ENCODE results near the gene CCNY. TPM values are rescaled to one million over a fixed set of nuclear protein-coding genes. Genes with fewer than 3 reads are reported as not detected.
A peak's percentile ranks its signal among the peaks of the same experiment; 100 is the strongest.

CCNY gene
- total RNA-seq, 1 experiment from 2014 or later: 49.7 TPM

GRCh38 chr10:35324196-35324595 lies 12.1 kb upstream of the CCNY start:
- no peak for DNase-seq
- Histone ChIP-seq H3K27me3 (ENCODE audit: control insufficient read depth, insufficient read depth, low read length) (no peaks in the 10 kb centered on the region), H3K4me3 (ENCODE audit: insufficient read depth, low read depth, low read length) (no peak overlapping the region), H3K36me3 (replicated peaks; ENCODE audit: control insufficient read depth, insufficient read depth, low read length) (no peaks in the 10 kb centered on the region)

- DNase-seq: no peak
- no peak overlapping the region for H3K4me3 ChIP-seq (ENCODE audit: insufficient read depth, low read depth, low read length)
- H3K36me3 ChIP-seq (replicated peaks; ENCODE audit: control insufficient read depth, insufficient read depth, low read length): no peaks in the 10 kb centered on the region
- H3K27me3 ChIP-seq (ENCODE audit: control insufficient read depth, insufficient read depth, low read length): no peaks in the 10 kb centered on the region
Observed at GRCh38 chr10:35326466-35327235, 9.7 kb upstream of the CCNY start.

GRCh38 chr10:35327790-35328403 lies 8.4 kb upstream of the CCNY start:
- H3K36me3 ChIP-seq (replicated peaks; ENCODE audit: control insufficient read depth, insufficient read depth, low read length): no peaks in the 10 kb centered on the region
- DNase-seq: no peak
- H3K4me3 ChIP-seq (ENCODE audit: insufficient read depth, low read depth, low read length): no peak overlapping the region

GRCh38 chr10:35328404-35329037 lies 7.8 kb upstream of the CCNY start:
- H3K4me3 ChIP-seq (ENCODE audit: insufficient read depth, low read depth, low read length): no peak overlapping the region
- H3K27me3 ChIP-seq (ENCODE audit: control insufficient read depth, insufficient read depth, low read length): no peaks in the 10 kb centered on the region
- H3K36me3 ChIP-seq (replicated peaks; ENCODE audit: control insufficient read depth, insufficient read depth, low read length): peaks cover 2% of the 10 kb centered on the region
- DNase-seq: no peak

More at GRCh38 chr10:35327790-35328403, 8.4 kb upstream of the CCNY start:
- H3K27me3 ChIP-seq (ENCODE audit: control insufficient read depth, insufficient read depth, low read length): no peaks in the 10 kb centered on the region

- no peaks in the 10 kb centered on the region for H3K27me3 ChIP-seq (ENCODE audit: control insufficient read depth, insufficient read depth, low read length)
- peaks cover 2% of the 10 kb centered on the region for H3K36me3 ChIP-seq (replicated peaks; ENCODE audit: control insufficient read depth, insufficient read depth, low read length)
- peak; percentile 48 for DNase-seq
- no peak overlapping the region for H3K4me3 ChIP-seq (ENCODE audit: insufficient read depth, low read depth, low read length)
Observed at GRCh38 chr10:35329520-35329919, 6.8 kb upstream of the CCNY start.

- no peak for DNase-seq
- no peaks in the 10 kb centered on the region; the same call in 1 of the 2 replicates for H3K27me3 ChIP-seq (ENCODE audit: control insufficient read depth, insufficient read depth, low read length)
- H3K36me3 ChIP-seq (replicated peaks; ENCODE audit: control insufficient read depth, insufficient read depth, low read length): peaks cover 2% of the 10 kb centered on the region
- H3K4me3 ChIP-seq (ENCODE audit: insufficient read depth, low read depth, low read length): no peak overlapping the region
Observed at GRCh38 chr10:35331894-35332640, 4.2 kb upstream of the CCNY start.

GRCh38 chr10:35334297-35334696 lies 2.0 kb upstream of the CCNY start:
- H3K4me3 ChIP-seq (ENCODE audit: insufficient read depth, low read depth, low read length): no peak overlapping the region
- peaks cover 2% of the 10 kb centered on the region for H3K36me3 ChIP-seq (replicated peaks; ENCODE audit: control insufficient read depth, insufficient read depth, low read length)

GRCh38 chr10:35335133-35336083 lies 901 bp upstream of the CCNY start:
- DNase-seq: no peak
- Histone ChIP-seq H3K4me3 (ENCODE audit: insufficient read depth, low read depth, low read length) (peak overlapping the region; percentile 82), H3K27me3 (ENCODE audit: control insufficient read depth, insufficient read depth, low read length) (no peaks in the 10 kb centered on the region; the same call in 1 of the 2 replicates), H3K36me3 (replicated peaks; ENCODE audit: control insufficient read depth, insufficient read depth, low read length) (peaks cover 2% of the 10 kb centered on the region)

More at GRCh38 chr10:35334297-35334696, 2.0 kb upstream of the CCNY start:
- H3K27me3 ChIP-seq (ENCODE audit: control insufficient read depth, insufficient read depth, low read length): no peaks in the 10 kb centered on the region; the same call in 1 of the 2 replicates
- DNase-seq: no peak

GRCh38 chr10:35336921-35337823 lies 863 bp downstream of the CCNY start:
- Histone ChIP-seq H3K4me3 (ENCODE audit: insufficient read depth, low read depth, low read length) (peak overlapping the region; percentile 84), H3K36me3 (replicated peaks; ENCODE audit: control insufficient read depth, insufficient read depth, low read length) (peaks cover 2% of the 10 kb centered on the region), H3K27me3 (ENCODE audit: control insufficient read depth, insufficient read depth, low read length) (no peaks in the 10 kb centered on the region; the same call in 1 of the 2 replicates)
- DNase-seq: peak; percentile 78

- no peak for DNase-seq
- no peaks in the 10 kb centered on the region; the same call in 1 of the 2 replicates for H3K27me3 ChIP-seq (ENCODE audit: control insufficient read depth, insufficient read depth, low read length)
- H3K36me3 ChIP-seq (replicated peaks; ENCODE audit: control insufficient read depth, insufficient read depth, low read length): no peaks in the 10 kb centered on the region
- H3K4me3 ChIP-seq (ENCODE audit: insufficient read depth, low read depth, low read length): no peak overlapping the region
Observed at GRCh38 chr10:35339942-35340341, 3.6 kb downstream of the CCNY start.

GRCh38 chr10:35340975-35341374 lies 4.7 kb downstream of the CCNY start:
- no peak overlapping the region for H3K4me3 ChIP-seq (ENCODE audit: insufficient read depth, low read depth, low read length)
- no peaks in the 10 kb centered on the region for H3K36me3 ChIP-seq (replicated peaks; ENCODE audit: control insufficient read depth, insufficient read depth, low read length)
- no peaks in the 10 kb centered on the region; the same call in 1 of the 2 replicates for H3K27me3 ChIP-seq (ENCODE audit: control insufficient read depth, insufficient read depth, low read length)
- DNase-seq: no peak

- DNase-seq: no peak
- no peaks in the 10 kb centered on the region; the same call in 1 of the 2 replicates for H3K27me3 ChIP-seq (ENCODE audit: control insufficient read depth, insufficient read depth, low read length)
- H3K4me3 ChIP-seq (ENCODE audit: insufficient read depth, low read depth, low read length): no peak overlapping the region
- H3K36me3 ChIP-seq (replicated peaks; ENCODE audit: control insufficient read depth, insufficient read depth, low read length): no peaks in the 10 kb centered on the region
Observed at GRCh38 chr10:35341521-35341920, 5.2 kb downstream of the CCNY start.

All from H7 (cell line).